GM18909 (cell line): ENCODE measurements around the gene ASXL1.
"Not testable (repeated sequence)": the region's sequence is repeated elsewhere in the genome, so short reads cannot be mapped to it uniquely, and the experiment has no call there.

Experiments used
- ATAC-seq: cut with Tn5 transposase; IDR thresholded peaks from one replicate; pipeline ENCODE4 v1.9.1; 2021; ENCODE audit warnings: mild to moderate bottlenecking; ENCODE audit not compliant: unreplicated experiment, poor library complexity

Gene ASXL1

DNA sequence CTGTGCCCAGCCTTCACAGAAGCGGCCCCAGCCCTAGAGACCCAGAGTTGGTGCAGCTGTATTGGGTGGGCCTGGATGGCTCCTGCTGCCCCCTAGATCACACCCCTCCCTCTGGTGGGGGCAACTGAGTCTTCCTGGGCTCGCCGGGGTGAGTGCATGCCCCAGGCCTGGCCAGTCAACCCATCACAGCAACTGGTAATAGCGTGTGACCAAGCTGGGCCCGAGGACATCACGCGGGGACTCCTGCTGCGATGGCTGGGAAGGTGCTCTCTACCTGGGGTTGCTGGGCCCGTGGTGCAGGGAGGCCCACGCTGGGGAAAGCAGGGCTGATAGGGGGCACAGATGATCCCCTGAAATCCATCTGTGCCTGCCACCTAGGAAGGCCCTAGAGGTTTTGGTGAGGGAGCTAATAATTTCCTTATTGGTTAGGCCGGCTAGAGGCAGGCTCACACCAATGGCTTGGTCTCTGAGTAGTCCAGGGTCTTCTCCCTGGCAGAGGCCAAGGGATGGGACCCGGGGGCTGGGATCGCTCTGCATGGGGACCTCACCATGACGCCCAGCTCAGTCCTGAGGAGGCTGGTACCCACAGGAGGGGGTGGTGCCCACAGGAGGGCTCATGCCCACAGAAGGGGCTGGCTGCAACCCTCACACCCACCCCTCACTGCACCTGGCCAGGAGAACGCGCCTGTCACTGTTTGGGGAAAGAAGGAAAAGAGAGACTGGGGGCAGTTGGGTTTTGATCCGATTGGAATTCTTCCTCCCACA lies 103.9 kb downstream of the ASXL1 start:
- no peak for ATAC-seq

DNA sequence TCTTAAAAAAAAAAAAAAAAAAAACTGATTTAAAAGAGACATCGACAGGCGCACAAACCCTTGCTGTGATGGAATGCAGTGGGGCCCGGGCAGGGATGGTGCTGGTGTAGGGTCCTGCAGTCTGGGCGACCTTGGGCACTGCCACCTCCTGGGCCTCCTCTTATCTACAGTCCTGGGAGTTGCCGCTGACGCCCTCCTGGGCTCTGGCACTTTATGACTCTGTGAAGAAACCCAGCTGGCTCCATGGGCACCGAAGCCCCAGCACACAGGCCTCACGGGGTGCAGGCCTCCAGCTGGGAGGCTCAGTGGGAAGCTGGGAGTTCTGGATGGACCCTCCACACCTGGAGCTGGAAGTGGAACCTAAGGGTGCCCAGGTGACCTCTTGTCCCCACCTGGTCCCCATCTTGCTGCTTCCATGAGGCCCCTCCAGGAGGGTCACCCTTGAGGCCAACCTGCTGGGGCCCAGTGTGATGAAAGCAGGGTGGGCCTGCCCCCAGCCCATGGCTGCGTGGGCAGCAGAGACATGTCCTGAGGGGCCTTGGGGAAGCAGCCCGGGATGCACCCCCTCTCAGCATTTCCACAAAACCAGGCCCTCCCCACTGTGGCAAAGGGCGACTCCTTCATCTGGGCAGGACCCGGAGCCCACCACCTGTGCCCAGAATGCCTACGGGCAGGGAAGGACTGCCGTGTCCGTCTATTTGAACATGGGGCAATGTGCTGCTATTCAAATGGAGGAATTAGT lies 104.9 kb downstream of the ASXL1 start:
- ATAC-seq, result no peak

DNA sequence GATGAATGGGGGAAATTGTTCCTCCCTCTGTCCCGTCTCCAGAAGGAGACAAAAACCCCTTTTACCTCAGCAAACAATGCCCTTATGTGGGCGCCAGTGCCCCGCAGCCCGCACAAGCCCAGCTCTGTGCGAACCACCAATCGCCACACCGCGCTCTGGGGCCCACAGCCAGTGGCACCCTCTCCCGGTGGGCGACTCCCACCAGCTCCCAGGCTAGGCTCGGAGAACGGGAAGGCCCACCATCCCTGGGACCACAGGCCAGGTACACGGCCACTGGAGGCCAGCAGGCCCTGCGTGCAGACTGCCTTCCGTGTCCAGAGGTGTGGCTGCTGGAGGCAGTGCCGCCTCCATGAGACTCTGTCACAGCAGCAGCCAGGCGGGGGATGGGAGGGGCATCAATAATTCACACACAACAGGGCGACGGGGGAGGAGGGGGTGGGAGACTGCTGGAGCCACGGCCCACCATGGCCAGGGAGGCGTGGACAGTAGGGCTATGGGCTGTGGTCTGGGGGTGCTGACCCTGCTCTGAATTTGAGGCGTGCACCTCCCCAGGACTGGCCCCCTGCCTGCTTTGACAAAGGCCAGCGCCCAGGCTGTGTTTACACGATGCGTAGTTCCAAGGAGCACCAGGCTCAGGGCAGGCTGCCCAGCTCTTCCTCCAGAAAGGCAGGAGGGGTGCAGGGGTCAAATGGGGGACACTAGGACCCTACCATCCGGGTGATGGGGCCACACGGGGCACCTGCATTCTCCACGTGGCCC lies 105.7 kb downstream of the ASXL1 start:
- no peak for ATAC-seq

DNA sequence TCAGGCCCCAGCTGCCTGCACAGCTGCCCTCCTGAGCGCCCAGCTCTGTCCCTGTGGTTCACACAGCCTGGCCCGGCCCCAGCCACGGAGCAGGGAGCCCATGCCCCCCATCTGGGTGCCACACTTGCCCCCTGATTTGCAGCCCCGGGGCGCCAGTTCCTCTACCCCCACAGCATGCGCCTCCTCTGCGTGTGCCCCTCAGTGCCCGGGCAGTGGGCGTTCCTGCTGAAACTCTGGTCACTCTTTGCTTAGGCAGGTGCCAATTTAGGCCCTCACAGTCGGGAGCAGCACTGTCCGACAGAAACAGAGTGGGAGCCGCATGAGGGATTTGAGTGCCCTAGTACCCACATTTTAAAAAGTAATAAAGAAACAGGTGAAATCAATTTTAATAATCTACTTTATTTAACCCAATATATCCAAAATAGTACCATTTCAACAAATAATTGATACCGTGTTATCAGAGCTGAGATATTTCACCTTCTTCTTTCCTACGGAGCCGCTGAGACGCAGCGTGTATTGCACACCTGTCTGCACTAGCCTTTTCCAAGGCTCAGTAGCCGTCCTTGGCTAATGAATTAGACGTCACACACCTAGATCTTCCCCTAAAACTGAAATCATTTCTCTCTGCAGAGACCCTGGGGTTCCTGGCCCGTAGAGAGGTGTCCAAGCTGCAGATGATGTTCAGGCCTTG lies 106.4 kb downstream of the ASXL1 start:
- no peak for ATAC-seq

DNA sequence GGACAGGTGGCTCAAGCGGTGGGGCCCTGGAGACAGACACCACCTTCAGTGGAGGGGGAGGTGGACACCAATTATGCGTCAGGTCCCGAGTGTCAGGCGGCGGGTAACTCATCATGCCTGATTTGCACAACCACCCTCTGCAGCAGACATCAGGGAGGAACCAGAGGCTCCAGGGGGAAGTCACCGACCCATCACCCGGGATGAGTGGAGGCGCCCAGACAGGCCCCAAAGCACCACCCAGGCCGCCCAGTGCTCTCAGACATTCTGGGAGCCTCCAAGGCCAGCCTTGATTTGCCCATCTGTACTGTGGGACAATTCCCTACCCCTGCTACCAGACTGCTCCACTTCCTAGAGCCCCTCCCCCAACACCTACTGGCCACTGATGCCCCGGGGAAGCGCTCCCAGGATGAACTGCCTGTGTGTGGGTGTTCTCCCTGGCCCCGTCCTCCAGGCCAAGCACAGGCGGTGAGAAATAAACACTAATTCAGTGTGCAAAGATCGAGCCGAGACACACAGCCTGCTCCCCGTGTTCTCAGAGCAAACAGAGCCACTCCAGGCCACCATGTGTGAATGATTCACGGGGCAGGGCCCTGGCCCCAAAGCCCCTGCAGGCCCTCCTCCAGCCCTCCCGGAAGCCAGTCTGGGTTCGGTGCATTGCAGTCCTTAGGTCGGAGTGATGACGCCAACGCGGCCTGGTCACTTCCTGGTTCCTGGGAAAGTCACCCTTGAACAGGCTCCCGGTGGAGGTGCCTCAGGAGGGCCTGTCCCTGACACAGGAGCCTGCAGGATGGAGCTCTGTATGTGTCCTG lies 107.2 kb downstream of the ASXL1 start:
- ATAC-seq, result no peak

DNA sequence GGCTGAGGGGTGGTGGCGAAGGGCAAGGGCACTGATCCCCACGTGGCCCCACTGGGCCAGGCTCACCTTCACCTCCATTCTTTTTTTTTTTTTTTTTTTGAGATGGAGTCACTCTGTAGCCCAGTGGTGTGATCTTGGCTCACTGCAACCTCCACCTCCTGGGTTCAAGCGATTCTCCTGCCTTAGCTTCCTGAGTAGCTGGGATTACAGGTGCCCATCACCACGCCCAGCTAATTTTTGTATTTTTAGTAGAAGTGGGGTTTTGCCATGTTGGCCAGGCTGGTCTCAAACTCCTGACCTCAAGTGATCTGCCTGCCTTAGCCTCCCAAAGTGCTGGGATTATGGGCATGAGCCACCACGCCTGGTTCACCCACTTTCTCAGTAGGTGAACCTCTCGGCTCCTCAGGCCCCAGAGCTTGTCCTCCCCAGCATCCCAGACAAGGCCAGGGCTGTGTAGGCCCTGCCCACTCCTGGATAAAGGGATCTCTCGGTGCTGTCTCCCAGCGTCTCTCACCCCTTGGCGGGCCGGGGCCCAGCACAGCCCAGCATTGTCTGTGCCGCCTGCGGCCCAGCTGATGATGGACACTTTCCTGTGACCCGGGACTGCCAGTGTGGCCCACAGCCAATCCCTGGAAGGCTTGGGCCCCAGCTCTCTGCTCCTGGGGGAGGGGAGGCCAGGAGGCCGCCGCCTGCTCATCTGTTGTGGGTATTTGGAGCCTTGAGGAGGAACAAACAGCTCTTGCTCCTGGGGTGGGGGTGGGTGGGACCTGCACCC lies 108.0 kb downstream of the ASXL1 start:
- not testable (repeated sequence) for ATAC-seq

DNA sequence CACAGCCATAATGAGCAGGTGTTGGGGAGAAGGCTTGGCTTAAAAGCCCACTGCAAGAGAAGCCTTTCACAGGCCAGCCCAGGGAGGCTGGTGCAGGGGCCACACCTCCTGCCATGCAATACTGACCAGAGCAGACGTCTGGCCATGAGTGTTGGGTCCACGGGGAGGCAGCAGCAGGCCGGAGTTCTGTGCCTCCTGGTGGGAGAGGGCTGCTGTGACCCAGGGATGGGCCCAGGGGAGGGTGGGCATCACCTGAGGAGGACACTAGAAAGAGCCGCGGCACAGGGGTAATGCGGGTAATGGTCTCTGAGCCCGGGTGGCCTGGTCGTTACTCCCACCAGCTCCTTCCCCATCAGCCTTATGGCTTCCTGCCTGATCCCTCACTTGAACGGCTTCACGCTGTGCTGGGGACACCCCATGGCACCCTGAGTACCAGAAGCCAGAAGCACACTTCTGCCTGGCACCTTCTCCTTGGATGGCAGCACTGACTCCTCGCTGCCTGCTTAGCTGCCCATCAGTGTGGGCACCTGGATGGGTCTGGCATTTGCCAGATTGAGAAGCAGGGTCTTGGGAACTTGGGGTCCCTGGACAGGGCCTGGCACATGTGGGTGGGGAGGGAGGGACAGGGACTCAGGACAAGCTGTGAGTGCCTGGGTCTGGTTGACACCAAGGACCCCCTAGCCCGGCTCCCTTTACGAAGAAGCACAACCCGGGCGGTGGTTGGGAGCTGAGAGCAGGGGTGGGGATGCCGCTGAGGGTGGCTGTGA lies 108.8 kb downstream of the ASXL1 start:
- no peak for ATAC-seq

DNA sequence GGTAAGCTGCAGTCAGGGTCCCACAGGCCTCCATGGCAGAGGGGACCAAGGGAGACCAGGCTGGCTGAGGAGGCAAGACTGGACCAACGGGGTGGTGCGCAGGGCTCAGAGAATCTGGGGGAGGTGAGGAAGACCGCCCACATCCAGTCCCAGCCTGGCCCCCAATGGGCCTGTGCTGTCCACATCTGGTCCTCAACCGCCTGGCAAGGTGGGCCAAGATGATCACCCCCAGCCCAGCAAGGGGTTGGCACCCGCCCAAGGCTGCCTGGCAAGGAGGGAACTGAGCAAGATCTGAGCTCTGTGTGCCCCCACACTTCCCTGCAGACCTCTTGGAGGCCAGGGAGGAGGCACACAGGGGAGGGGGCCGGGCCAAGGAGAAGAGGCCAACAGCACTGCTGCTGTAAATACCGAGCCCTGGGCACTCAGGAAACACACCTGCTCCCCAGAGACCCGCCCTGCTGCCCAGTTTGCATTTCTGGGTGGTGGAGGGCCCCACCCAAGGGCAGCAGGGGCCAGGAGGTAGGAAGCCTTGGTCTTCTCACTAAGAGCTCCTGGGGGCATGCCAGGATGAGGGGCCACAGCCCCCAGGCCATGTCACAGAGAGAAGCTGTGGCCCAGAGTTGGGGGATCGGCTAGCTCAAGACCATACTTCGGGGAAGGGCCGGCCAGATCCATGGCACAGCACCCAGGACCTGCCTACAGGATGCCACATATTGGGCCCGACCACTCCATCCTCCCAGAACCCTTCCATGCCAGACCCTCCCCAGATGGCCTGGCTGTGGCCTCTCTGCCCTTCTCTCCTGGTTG lies 109.6 kb downstream of the ASXL1 start:
- no peak for ATAC-seq

DNA sequence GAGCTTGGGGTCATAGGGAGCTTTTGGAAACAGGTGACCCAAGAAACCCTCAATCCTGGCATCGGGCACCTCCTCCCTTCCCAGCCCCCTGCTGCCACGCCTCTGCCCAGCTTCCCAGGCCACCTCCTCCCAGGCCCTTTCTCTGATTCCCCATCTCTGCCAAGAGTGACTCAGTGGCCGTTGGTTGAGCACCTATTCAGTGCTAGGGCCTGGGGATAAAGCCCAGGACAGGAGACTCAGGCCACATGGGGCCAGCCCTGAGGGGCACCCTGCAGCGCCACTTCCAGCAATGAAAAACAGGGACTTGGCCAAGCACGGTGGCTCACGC lies 110.1 kb downstream of the ASXL1 start:
- ATAC-seq, result no peak

DNA sequence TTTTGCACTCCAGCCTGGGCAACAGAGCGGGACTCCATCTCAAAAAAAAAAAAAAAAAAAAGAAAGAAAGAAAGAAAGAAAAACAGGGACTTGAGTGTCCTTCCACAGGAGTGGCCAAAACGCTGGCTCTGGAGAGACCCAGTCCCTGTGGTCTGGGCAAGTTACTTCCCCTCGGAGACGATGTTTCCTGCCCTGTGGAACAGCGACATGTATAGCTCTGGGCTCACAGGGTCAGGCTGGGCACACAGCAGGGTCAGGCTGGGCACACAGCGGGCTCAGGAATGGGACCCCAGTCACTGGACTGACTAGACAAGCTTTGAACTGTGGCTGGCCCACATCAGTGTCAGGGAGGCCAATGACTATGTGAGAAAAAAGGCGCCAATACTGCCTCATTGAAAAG lies 110.7 kb downstream of the ASXL1 start:
- no peak for ATAC-seq

DNA sequence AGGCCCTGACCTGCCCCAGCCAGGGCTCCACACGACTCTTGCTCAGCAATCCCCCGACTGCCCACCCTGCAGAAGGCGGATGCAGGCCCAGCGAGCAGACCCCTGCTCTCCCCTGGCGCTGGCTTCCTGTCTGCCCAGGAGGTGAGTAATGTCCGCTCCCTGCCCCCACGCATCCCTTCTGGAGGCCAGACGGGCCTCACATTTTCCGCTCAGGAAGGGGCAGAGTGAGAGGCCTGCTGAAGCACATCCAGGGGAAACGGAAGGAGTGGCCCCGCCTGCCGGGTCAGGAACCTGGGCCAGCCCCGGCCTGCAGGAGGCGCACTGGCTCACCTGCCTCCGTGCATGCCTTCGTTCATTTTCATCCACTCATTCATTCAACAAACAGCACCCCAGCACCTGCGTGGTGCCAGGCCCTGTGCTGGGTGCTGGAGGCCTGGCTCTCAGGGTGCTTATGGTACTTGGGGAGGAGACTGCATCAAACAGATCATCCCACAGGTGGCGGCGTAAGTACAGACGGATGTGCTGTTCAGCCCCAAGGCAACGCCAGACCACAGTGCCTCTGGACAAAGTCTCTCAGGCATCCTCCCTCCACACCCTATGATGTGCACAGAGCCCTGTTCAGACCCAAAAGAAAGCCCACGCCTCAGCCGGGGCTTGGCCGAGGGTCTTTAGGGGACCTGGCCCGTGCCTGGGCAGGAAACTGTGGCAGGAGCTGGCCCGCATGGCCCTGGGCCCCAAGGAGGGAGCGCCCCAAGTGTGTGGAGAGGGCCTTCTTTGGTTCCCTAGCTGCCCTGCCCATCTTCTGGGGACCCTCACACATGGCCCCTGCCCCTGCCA lies 112.1 kb downstream of the ASXL1 start:
- no peak for ATAC-seq

DNA sequence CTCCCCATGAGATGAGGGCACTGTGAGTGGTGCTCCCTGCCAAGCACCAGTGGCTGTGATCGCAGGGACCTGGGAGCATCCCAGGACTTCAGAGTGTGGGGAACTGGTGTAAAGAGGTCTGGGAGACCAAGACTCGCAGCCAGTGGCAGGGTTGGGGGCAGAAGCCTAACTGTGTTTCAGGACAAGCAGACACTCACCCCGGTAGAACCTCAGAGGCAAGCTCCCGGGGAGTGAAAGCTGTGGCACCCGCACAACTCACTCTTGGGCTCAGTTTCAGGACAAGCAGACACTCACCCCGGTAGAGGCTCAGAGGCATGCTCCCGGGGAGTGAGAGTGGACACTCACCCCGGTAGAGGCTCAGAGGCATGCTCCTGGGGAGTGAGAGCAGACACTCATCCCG lies 112.8 kb downstream of the ASXL1 start:
- no peak for ATAC-seq

DNA sequence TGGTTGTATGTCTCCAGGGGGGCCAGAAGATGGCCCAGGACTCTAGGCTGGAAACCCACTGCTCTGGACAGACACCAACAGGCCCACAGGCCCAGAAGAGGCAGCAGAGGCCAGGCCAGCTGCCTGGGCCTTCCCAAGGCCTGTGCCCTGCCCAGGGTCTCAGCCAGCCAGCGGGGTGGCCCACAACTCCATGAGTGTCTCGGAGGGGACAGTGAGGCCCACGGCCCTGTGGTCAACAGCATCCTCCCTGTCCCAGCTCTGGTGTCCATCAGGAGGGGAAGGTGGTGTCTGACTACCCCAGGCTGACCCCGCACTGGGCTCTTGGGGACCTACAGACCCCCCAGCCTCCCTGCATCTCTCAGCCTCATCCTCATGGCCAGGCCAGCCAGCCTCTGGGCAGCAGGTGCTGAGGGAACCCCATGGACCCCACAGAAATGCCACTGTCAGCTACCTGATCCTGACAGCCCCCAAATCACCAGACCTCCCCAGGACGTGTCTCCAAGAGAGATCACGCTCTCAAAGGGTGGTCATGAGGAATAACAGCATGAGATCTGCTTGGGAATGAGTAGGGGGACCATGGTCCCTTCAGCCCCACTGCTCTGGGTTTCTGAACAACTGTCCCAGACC lies 114.6 kb downstream of the ASXL1 start:
- ATAC-seq, result no peak

DNA sequence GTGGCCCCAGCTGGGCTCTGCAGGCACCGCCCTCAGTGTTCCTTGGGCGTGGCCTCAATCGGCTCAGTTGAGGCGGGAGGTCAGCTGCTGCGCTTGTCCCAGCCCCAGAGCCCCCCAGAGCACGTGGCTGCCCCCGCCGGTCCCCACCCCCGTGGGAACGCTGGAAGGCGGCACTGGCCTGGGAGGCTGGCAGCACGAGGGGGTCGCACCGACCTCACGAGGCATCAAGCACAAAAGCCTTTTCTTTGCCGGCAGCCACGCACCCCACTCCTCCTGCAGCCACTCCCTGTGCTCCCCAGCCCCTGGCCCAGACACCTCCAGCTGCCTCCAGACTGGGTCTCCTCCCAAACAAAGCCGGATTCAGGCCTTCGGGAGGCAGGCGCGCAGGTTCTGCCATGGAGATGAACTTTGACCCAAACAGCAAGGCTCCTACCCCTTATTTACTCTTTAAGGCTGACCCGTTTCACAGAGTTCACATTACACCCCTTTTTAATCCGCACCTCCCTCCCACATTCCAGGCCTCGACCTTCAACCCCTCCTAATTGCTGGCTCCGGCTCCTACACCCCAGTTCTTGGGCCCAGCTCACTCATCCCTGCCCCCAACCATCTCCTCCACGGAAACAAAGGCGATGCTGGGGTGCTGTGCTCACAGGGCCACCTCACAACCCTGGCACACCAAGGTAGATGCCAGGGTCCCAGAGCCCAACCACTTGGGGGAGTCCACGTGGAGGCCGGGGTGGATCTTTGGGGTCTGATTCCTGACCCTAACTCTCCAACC lies 115.3 kb downstream of the ASXL1 start:
- ATAC-seq, result no peak

DNA sequence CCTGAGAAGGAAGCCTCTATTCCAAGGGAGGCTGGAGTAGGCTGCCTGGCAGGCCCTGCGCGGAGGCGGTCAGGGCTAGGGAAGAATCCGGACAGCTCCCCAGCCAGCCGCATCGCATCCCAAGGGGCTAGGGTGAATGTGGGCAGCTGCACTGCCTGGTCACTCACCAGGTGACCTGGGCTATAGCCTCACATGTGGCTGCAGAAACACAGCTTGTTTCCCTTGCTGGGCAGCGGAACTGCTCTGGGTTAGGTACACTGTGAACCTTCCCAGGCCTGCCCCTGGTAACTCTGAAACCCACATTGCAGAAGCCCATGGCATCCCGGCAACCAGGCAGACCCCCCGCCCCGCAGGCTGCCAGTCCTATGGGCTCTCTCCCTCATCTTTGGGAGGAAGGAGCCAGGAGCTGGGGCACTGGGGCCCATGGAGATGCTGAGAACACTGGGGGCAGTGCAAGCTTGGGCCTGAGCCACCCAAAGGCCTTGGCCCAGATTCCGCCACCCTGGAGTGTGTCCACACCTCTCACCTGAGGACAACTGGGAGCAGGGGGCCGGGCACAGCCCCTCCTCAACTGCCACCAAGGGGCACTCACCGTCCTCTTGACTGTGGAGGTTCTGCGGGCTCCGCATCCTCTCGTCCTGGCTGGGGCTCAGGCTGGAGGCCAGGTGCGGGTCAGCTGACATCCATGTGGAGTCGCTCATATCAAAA lies 116.0 kb downstream of the ASXL1 start:
- ATAC-seq, result no peak
